B cell (primary cell): ENCODE results near the gene DRAP1.

Experiments
- EZH2 ChIP-seq: IDR thresholded peaks from 2 replicates; pipeline ENCODE4 v1.6.1; 2012; ENCODE audit warnings: borderline replicate concordance, low read depth, mild to moderate bottlenecking, moderate library complexity, low read length; ENCODE audit not compliant: insufficient read depth, poor library complexity, severe bottlenecking
- TF ChIP-seq, protein P1 (sequence below): fragments of 200-600 bp; IDR thresholded peaks from one replicate; pipeline ENCODE4 v1.8.0; 2022; ENCODE audit warnings: antibody characterized with exemption, mild to moderate bottlenecking

DNA sequence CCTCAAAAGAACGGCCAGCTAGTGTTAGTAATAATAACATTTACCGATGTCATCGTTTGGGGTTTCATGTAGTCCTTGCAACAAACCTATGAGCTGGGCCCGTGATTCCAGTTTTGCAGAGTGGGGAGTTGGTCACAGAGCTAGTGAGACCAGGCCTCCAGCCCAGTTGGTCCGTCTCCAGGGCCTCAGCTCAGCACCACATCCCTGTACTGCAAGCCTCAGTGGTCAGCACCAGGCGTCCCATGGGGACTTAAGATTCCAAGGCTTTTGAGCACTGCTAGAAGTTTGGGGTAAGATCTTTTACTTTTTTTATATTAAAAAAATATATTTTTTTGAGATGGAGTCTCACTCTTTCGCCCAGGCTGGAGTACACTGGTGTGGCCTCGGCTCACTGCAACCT lies 25.0 kb downstream of the DRAP1 start:
- TF ChIP-seq, protein P1, sequence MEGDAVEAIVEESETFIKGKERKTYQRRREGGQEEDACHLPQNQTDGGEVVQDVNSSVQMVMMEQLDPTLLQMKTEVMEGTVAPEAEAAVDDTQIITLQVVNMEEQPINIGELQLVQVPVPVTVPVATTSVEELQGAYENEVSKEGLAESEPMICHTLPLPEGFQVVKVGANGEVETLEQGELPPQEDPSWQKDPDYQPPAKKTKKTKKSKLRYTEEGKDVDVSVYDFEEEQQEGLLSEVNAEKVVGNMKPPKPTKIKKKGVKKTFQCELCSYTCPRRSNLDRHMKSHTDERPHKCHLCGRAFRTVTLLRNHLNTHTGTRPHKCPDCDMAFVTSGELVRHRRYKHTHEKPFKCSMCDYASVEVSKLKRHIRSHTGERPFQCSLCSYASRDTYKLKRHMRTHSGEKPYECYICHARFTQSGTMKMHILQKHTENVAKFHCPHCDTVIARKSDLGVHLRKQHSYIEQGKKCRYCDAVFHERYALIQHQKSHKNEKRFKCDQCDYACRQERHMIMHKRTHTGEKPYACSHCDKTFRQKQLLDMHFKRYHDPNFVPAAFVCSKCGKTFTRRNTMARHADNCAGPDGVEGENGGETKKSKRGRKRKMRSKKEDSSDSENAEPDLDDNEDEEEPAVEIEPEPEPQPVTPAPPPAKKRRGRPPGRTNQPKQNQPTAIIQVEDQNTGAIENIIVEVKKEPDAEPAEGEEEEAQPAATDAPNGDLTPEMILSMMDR = no peak
- TF ChIP-seq EZH2 = no peak
